ENCODE data around the gene CFAP20DC.

DNA sequence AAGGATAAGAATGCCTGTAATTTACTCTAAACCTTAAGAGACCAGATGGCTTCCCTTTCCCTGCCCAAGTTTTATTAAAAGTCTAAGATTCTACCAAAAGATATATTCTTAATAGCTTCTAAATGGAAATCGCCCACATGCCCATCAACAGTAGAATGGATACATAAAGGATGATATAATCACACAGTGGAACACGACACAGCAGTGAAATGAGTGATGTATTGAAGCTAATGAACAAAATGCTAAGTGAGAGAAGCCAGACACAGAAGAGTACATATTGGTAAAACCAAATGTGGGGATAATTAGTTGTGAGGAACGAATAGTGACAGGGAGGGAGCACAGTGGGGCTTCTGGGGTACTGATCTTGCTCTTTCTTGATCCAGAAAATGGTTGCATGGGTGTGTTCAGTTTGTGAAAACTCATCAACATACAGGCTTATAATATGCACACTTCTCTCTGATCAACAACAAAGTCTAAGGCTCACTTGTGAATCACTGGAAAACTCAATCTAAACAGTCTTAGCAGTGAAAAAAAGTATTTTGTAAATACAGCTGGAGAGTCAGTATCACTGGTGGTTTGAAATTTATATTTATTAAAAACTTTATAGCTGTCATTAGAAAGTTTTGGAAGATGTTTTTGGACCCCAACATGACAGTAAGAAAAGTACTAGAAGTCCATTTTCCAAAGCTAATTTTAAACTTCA is 212.5 kb downstream of the CFAP20DC start:
- no peak for TF ChIP-seq POLR2A (IDR thresholded peaks at IDR 0.05; ENCODE audit: extremely low read depth, insufficient read length)
- TF ChIP-seq, protein P1, sequence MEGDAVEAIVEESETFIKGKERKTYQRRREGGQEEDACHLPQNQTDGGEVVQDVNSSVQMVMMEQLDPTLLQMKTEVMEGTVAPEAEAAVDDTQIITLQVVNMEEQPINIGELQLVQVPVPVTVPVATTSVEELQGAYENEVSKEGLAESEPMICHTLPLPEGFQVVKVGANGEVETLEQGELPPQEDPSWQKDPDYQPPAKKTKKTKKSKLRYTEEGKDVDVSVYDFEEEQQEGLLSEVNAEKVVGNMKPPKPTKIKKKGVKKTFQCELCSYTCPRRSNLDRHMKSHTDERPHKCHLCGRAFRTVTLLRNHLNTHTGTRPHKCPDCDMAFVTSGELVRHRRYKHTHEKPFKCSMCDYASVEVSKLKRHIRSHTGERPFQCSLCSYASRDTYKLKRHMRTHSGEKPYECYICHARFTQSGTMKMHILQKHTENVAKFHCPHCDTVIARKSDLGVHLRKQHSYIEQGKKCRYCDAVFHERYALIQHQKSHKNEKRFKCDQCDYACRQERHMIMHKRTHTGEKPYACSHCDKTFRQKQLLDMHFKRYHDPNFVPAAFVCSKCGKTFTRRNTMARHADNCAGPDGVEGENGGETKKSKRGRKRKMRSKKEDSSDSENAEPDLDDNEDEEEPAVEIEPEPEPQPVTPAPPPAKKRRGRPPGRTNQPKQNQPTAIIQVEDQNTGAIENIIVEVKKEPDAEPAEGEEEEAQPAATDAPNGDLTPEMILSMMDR (IDR thresholded peaks at IDR 0.05; ENCODE audit: low read depth, low read length): no peak
- TF ChIP-seq, protein P2, sequence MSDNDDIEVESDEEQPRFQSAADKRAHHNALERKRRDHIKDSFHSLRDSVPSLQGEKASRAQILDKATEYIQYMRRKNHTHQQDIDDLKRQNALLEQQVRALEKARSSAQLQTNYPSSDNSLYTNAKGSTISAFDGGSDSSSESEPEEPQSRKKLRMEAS (IDR thresholded peaks at IDR 0.05; ENCODE audit: low read depth, low read length): no peak
